HG03280 (cell line): ENCODE results near the gene TBC1D8.

ENCODE experiments used
- ATAC-seq: cut with Tn5 transposase; IDR thresholded peaks from one replicate; pipeline ENCODE4 v1.9.1; 2021; ENCODE audit warnings: mild to moderate bottlenecking, moderate library complexity; ENCODE audit not compliant: unreplicated experiment

TBC1D8 gene

GRCh38 chr2:101113441-101114267, 37.5 kb downstream of the TBC1D8 start:
- ATAC-seq, result no peak

GRCh38 chr2:101112772-101113157, 38.4 kb downstream of the TBC1D8 start:
- ATAC-seq, result no peak

- ATAC-seq, result no peak
Observed at GRCh38 chr2:101111917-101112771, 39.0 kb downstream of the TBC1D8 start.

GRCh38 chr2:101111262-101111838, 39.8 kb downstream of the TBC1D8 start:
- no peak for ATAC-seq

- ATAC-seq, result no peak
Observed at GRCh38 chr2:101109451-101110118, 41.6 kb downstream of the TBC1D8 start.

GRCh38 chr2:101108357-101108756, 42.8 kb downstream of the TBC1D8 start:
- ATAC-seq, result no peak

- ATAC-seq, result no peak
Observed at GRCh38 chr2:101107241-101107640, 43.9 kb downstream of the TBC1D8 start.

- no peak for ATAC-seq
Observed at GRCh38 chr2:101106453-101107181, 44.6 kb downstream of the TBC1D8 start.

- no peak for ATAC-seq
Observed at GRCh38 chr2:101105654-101106053, 45.5 kb downstream of the TBC1D8 start.

GRCh38 chr2:101097638-101098037, 53.5 kb downstream of the TBC1D8 start:
- ATAC-seq, result no peak

GRCh38 chr2:101096619-101097142, 54.5 kb downstream of the TBC1D8 start:
- no peak for ATAC-seq

GRCh38 chr2:101094351-101094750, 56.8 kb downstream of the TBC1D8 start:
- ATAC-seq, result no peak

GRCh38 chr2:101089942-101090799, 61.0 kb downstream of the TBC1D8 start:
- no peak for ATAC-seq

GRCh38 chr2:101089419-101089818, 61.8 kb downstream of the TBC1D8 start:
- ATAC-seq, result peak; percentile 91

- no peak for ATAC-seq
Observed at GRCh38 chr2:101087638-101088037, 63.5 kb downstream of the TBC1D8 start.

- ATAC-seq, result no peak
Observed at GRCh38 chr2:101083613-101084012, 67.6 kb downstream of the TBC1D8 start.

- no peak for ATAC-seq
Observed at GRCh38 chr2:101082998-101083397, 68.2 kb downstream of the TBC1D8 start.

- ATAC-seq, result no peak
Observed at GRCh38 chr2:101081375-101081907, 69.7 kb downstream of the TBC1D8 start.
